HCT116 (cell line): Measurements from ENCODE around the gene PRKCA.

Experiments
- CEBPB ChIP-seq: IDR thresholded peaks from 2 replicates; pipeline ENCODE4 v1.6.1; 2012; ENCODE audit warnings: low read depth
- CTCF ChIP-seq, 3 experiments: fragments of 200-600 bp in 1 of 3; sonication (generic) in 1 of 3; IDR thresholded peaks in 2 of 3; conservative IDR thresholded peaks in 1 of 3; 2 replicates each; pipeline ENCODE4 v1.5.1; 2012 to 2017; ENCODE audit warnings: low read depth in 2 of 3, low read length in 2 of 3, antibody characterized with exemption in 1 of 3, borderline replicate concordance in 1 of 3, control low read depth in 1 of 3, mild to moderate bottlenecking in 1 of 3, mixed read lengths in 1 of 3, mixed run types in 1 of 3, moderate library complexity in 1 of 3; ENCODE audit not compliant: insufficient read depth in 1 of 3
- EGR1 ChIP-seq: IDR thresholded peaks from 2 replicates; pipeline ENCODE4 v1.6.1; 2012; ENCODE audit warnings: low read depth
- MAX ChIP-seq: IDR thresholded peaks from 2 replicates; pipeline ENCODE4 v1.6.1; 2012
- POLR2A ChIP-seq: IDR thresholded peaks from 2 replicates; pipeline ENCODE4 v1.7.0; 2011; ENCODE audit warnings: borderline replicate concordance; ENCODE audit not compliant: insufficient read depth, insufficient read length; ENCODE audit errors: extremely low read depth
- TCF7L2 ChIP-seq: IDR thresholded peaks from 2 replicates; pipeline ENCODE4 v1.7.0; 2011; ENCODE audit warnings: borderline replicate concordance, inconsistent platforms; ENCODE audit not compliant: insufficient read depth, insufficient read length; ENCODE audit errors: extremely low read depth

GRCh38 chr17:66507982-66508760 is 205.8 kb downstream of the PRKCA start:
- TF ChIP-seq TCF7L2 (no peak), CEBPB (no peak), POLR2A (no peak), CTCF (IDR thresholded peaks at IDR 0.05 in 2 of 3, conservative IDR thresholded peaks at IDR 0.05 in 1 of 3; ENCODE audit: borderline replicate concordance in 1 of 3, insufficient read depth in 1 of 3, low read depth in 2 of 3, low read length in 2 of 3) (no peak), MAX (no peak), EGR1 (no peak)
